SK-N-MC (cell line): ENCODE data around the gene RIOK2.

Experiments used
- EZH2 ChIP-seq: fragments of 200-600 bp; sonication (generic); IDR thresholded peaks from one replicate; pipeline ENCODE4 v1.6.1; 2017; ENCODE audit warnings: antibody characterized with exemption
- POLR2AphosphoS5 ChIP-seq: IDR thresholded peaks from 2 replicates; pipeline ENCODE4 v1.6.1; 2012; ENCODE audit warnings: mild to moderate bottlenecking, low read depth, low read length, borderline replicate concordance

- no peak for TF ChIP-seq EZH2
- no peak for TF ChIP-seq POLR2AphosphoS5
These were observed 412 bp downstream of the RIOK2 start for GRCh38 chr5:97182571-97183099.
